ENCODE results near the gene CDK5RAP3. TPM values are rescaled to one million over a fixed set of nuclear protein-coding genes. Genes with fewer than 3 reads are reported as not detected.

CDK5RAP3 gene
- total and polyA plus RNA-seq, 2 of the 13 experiments (the other 11 are each of a cell fraction or from before 2014, with no cell fraction given): 128 to 154 TPM

DNA sequence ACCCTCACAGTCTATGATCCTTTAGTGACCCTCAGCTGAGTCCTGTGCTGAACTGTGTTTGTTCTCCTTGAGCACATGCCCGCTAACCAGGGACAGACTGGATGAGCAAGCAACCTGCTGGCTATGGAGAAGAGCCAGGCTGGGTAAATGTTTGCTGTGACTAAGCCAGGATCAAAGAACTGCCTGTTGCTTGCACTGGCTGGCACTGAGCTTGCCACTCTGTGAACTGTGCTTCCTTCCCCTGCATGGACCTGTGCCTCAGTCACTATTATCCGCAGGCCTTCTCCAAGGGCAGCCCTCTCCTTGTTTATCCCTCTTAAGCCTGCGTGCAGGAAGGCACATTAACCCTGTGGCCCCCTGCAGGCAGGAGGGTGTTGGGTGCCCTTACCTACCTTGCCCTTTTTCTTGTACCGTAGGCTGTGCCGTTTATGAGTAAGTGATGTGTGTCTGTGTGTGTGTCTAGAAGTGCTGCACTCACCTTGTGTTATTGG, 22.2 kb upstream of the CDK5RAP3 start (continued):
- TF ChIP-seq, protein P1, sequence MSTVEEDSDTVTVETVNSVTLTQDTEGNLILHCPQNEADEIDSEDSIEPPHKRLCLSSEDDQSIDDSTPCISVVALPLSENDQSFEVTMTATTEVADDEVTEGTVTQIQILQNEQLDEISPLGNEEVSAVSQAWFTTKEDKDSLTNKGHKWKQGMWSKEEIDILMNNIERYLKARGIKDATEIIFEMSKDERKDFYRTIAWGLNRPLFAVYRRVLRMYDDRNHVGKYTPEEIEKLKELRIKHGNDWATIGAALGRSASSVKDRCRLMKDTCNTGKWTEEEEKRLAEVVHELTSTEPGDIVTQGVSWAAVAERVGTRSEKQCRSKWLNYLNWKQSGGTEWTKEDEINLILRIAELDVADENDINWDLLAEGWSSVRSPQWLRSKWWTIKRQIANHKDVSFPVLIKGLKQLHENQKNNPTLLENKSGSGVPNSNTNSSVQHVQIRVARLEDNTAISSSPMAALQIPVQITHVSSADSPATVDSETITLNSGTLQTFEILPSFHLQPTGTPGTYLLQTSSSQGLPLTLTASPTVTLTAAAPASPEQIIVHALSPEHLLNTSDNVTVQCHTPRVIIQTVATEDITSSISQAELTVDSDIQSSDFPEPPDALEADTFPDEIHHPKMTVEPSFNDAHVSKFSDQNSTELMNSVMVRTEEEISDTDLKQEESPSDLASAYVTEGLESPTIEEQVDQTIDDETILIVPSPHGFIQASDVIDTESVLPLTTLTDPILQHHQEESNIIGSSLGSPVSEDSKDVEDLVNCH (CRISPR knock-in tag; IDR thresholded peaks at IDR 0.05): 0 out of 2 replicates have a peak, but pooled peaks have one; percentile 25
- TF ChIP-seq, protein P2, sequence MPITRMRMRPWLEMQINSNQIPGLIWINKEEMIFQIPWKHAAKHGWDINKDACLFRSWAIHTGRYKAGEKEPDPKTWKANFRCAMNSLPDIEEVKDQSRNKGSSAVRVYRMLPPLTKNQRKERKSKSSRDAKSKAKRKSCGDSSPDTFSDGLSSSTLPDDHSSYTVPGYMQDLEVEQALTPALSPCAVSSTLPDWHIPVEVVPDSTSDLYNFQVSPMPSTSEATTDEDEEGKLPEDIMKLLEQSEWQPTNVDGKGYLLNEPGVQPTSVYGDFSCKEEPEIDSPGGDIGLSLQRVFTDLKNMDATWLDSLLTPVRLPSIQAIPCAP (CRISPR knock-in tag; IDR thresholded peaks at IDR 0.05; ENCODE audit: low read depth): no peak
- TF ChIP-seq ZNF253 (CRISPR knock-in tag; IDR thresholded peaks at IDR 0.05; ENCODE audit: borderline replicate concordance) (no peak), DNMT1 (CRISPR knock-in tag; IDR thresholded peaks at IDR 0.05) (no peak), HNRNPUL1 (IDR thresholded peaks at IDR 0.05; ENCODE audit: low read depth, low read length) (no peak), ZBTB46 (CRISPR knock-in tag; IDR thresholded peaks at IDR 0.05; ENCODE audit: borderline replicate concordance) (no peak), RBFOX2 (IDR thresholded peaks at IDR 0.05; ENCODE audit: low read depth, low read length) (peak; percentile 38; the same call in 1 of the 2 replicates), CERS6 (CRISPR knock-in tag; IDR thresholded peaks at IDR 0.05) (no peak), MIER2 (CRISPR knock-in tag; IDR thresholded peaks at IDR 0.05) (peak; percentile 81), KMT2A (CRISPR knock-in tag; IDR thresholded peaks at IDR 0.05) (no peak), ZNF607 (CRISPR knock-in tag; IDR thresholded peaks at IDR 0.05; ENCODE audit: borderline replicate concordance) (peak; percentile 51; the same call in 1 of the 2 replicates), ZBTB33 (CRISPR knock-in tag; IDR thresholded peaks at IDR 0.05) (no peak), IRX3 (CRISPR knock-in tag; IDR thresholded peaks at IDR 0.05; ENCODE audit: borderline replicate concordance, low read depth) (no peak), ZNF563 (CRISPR knock-in tag; IDR thresholded peaks at IDR 0.05) (peak; percentile 2; the same call in 1 of the 2 replicates), ZNF652 (CRISPR knock-in tag; IDR thresholded peaks at IDR 0.05; ENCODE audit: borderline replicate concordance, low read depth) (peak; percentile 81)
- TF ChIP-seq, protein P3, sequence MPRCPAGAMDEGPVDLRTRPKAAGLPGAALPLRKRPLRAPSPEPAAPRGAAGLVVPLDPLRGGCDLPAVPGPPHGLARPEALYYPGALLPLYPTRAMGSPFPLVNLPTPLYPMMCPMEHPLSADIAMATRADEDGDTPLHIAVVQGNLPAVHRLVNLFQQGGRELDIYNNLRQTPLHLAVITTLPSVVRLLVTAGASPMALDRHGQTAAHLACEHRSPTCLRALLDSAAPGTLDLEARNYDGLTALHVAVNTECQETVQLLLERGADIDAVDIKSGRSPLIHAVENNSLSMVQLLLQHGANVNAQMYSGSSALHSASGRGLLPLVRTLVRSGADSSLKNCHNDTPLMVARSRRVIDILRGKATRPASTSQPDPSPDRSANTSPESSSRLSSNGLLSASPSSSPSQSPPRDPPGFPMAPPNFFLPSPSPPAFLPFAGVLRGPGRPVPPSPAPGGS (CRISPR knock-in tag; IDR thresholded peaks at IDR 0.05): no peak; the same call in 1 of the 2 replicates
- TF ChIP-seq, protein P4, sequence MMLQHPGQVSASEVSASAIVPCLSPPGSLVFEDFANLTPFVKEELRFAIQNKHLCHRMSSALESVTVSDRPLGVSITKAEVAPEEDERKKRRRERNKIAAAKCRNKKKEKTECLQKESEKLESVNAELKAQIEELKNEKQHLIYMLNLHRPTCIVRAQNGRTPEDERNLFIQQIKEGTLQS (CRISPR knock-in tag; IDR thresholded peaks at IDR 0.05): peak; percentile 72; the same call in 1 of the 2 replicates
